NT2/D1 (cell line): Measurements from ENCODE around the gene AKR1B15.
"Not testable (repeated sequence)": the region's sequence is repeated elsewhere in the genome, so short reads cannot be mapped to it uniquely, and the experiment has no call there.

ENCODE experiments used
- DNase-seq: peaks from one replicate; pipeline ENCODE4 v3.0.0-alpha.2; 2011; ENCODE audit warnings: low read depth, low spot score
- H3K27me3 ChIP-seq: 2 replicates; pipeline ENCODE4 v1.6.0; 2011; ENCODE audit warnings: mild to moderate bottlenecking; ENCODE audit not compliant: insufficient read length, insufficient read depth
- H3K36me3 ChIP-seq: 2 replicates; pipeline ENCODE4 v1.6.1; 2011; ENCODE audit warnings: mild to moderate bottlenecking, low read length, mixed read lengths; ENCODE audit not compliant: insufficient read depth, insufficient read length
- H3K4me1 ChIP-seq: 2 replicates; pipeline ENCODE4 v1.5.1; 2011; ENCODE audit not compliant: insufficient read depth, insufficient read length
- H3K4me3 ChIP-seq: 2 replicates; pipeline ENCODE4 v1.5.1; 2011; ENCODE audit warnings: low read depth; ENCODE audit not compliant: insufficient read length
- H3K9ac ChIP-seq: 2 replicates; pipeline ENCODE4 v1.6.0; 2011; ENCODE audit warnings: low read depth; ENCODE audit not compliant: insufficient read length
- H3K9me3 ChIP-seq: 2 replicates; pipeline ENCODE4 v1.5.1; 2011; ENCODE audit warnings: mild to moderate bottlenecking, low read length; ENCODE audit not compliant: insufficient read depth
- SUZ12 ChIP-seq: IDR thresholded peaks from 2 replicates; pipeline ENCODE4 v1.6.1; 2011; ENCODE audit not compliant: insufficient read length, insufficient read depth; ENCODE audit errors: extremely low read depth
- YY1 ChIP-seq: IDR thresholded peaks from 2 replicates; pipeline ENCODE4 v1.6.1; 2011; ENCODE audit not compliant: insufficient read length, insufficient read depth
- ZNF274 ChIP-seq: IDR thresholded peaks from 2 replicates; pipeline ENCODE4 v1.6.1; 2011; ENCODE audit warnings: mild to moderate bottlenecking, low read depth, low read length

The AKR1B15 gene

DNA sequence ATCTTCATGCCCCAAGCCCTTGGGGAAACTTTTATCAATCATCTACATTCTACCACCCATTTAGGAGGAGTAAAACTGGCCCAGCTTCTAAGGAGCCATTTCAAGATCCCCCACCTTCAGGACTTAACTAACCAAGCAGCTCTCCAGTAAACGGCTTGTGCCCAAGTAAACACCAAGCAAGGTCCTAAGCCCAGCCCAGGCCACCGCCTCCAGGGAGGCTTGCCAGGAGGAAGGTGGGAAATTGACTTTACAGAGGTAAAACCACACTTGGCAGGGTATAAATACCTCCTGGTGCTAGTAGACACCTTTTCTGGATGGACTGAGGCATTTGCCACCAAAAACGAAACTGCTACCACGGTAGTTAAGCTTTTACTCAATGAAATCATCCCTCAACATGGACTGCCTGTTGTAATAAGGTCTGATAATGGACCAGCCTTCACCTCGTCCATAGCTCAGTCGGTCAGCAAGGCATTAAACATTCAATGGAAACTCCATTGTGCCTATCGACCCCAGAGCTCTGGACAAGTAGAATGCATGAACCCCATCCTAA, 5.6 kb downstream of the AKR1B15 start:
- no peak overlapping the region for H3K9ac ChIP-seq
- no peaks in the 10 kb centered on the region for H3K9me3 ChIP-seq
- no peak for DNase-seq
- H3K36me3 ChIP-seq, result no peaks in the 10 kb centered on the region
- no peak overlapping the region for H3K4me3 ChIP-seq
- no peaks in the 10 kb centered on the region for H3K4me1 ChIP-seq
- no peak for TF ChIP-seq ZNF274
- TF ChIP-seq SUZ12, result no peak
- no peak for TF ChIP-seq YY1
- H3K27me3 ChIP-seq, result no peaks in the 10 kb centered on the region

DNA sequence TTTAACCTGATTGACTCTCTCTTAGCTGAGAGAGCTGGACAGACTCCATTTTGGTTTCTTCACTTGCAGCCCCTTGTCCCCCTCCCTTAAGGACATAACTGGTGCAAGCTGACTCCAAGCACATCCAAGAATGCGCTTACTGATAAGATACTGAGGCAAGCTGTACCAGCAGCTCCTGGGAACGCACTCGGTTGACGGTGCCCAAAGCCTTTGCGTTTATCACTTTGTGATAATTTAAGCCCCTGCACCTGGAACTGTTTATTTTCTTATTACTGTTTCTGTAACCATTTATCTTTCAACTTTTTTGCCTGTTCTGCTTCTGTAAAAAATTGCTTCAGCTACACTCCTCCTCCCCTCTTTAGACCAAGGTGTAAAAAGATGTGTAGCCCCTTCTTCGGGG, 8.5 kb downstream of the AKR1B15 start:
- Histone ChIP-seq H3K4me3 (no peak overlapping the region), H3K27me3 (no peaks in the 10 kb centered on the region), H3K36me3 (no peaks in the 10 kb centered on the region), H3K9me3 (no peaks in the 10 kb centered on the region), H3K9ac (no peak overlapping the region), H3K4me1 (no peaks in the 10 kb centered on the region)
- no peak for DNase-seq
- TF ChIP-seq ZNF274, result no peak
- TF ChIP-seq YY1, result no peak
- TF ChIP-seq SUZ12, result no peak

DNA sequence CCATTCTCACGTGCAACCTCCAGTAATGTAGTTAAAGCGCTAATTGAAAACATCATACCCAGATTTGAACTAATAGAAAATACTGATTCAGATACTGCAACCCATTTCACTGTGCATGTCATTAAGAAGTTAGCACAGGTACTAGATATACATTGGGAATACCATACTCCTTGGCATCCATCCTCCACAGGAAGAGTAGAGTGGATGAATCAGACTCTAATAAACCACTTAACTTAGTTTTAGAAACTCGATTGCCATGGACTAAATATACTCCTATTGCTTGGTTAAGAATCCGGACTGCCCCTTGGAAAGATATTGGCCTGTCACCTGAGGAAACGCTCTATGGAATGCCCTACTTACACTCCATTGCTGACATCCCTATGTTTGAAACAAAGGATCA, 9.5 kb downstream of the AKR1B15 start:
- Histone ChIP-seq H3K4me3 (no peak overlapping the region), H3K9ac (no peak overlapping the region), H3K9me3 (no peaks in the 10 kb centered on the region), H3K27me3 (no peaks in the 10 kb centered on the region), H3K4me1 (no peaks in the 10 kb centered on the region), H3K36me3 (no peaks in the 10 kb centered on the region)
- no peak for TF ChIP-seq YY1
- no peak for TF ChIP-seq SUZ12
- TF ChIP-seq ZNF274, result no peak
- DNase-seq, result no peak

- H3K9ac ChIP-seq, H3K27me3 ChIP-seq, H3K4me3 ChIP-seq, H3K4me1 ChIP-seq, DNase-seq, H3K9me3 ChIP-seq, H3K36me3 ChIP-seq: not testable (repeated sequence)
These were observed 12.7 kb downstream of the AKR1B15 start for GRCh38 chr7:134561616-134562015.

GRCh38 chr7:134562136-134562535, 13.2 kb downstream of the AKR1B15 start:
- Histone ChIP-seq H3K9ac (no peak overlapping the region), H3K9me3 (no peaks in the 10 kb centered on the region), H3K36me3 (no peaks in the 10 kb centered on the region), H3K27me3 (no peaks in the 10 kb centered on the region), H3K4me1 (no peaks in the 10 kb centered on the region), H3K4me3 (no peak overlapping the region)
- DNase-seq, result no peak
- TF ChIP-seq SUZ12 (no peak), ZNF274 (no peak), YY1 (no peak)

DNA sequence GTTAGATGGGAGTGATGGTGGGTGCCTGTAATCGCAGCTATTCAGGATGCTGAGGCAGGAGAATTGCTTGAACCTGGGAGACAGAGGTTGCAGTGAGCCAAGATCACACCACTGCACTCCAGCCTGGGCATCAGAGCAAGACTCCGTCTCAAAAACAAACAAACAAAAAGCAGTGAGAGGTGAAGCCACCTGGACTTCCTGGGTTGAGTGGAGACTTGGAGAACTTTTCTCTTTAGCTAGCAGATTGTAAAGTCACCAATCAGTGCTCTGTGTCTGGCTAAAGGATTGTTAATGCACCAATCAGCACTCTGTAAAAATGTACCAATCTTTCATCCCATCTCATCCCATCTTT, 14.5 kb downstream of the AKR1B15 start:
- not testable (repeated sequence) for H3K4me3 ChIP-seq, H3K9ac ChIP-seq, H3K27me3 ChIP-seq, H3K4me1 ChIP-seq, H3K36me3 ChIP-seq, DNase-seq, H3K9me3 ChIP-seq

- no peak; the same call in 1 of the 2 replicates for TF ChIP-seq ZNF274
- TF ChIP-seq YY1, result no peak
- TF ChIP-seq SUZ12, result no peak
- H3K4me1 ChIP-seq, result no peaks in the 10 kb centered on the region
- H3K9me3 ChIP-seq, result peaks cover 11% of the 10 kb centered on the region; the same call in 1 of the 2 replicates
- H3K4me3 ChIP-seq, result no peak overlapping the region
- H3K36me3 ChIP-seq, result no peaks in the 10 kb centered on the region
- no peak for DNase-seq
- H3K9ac ChIP-seq, result no peak overlapping the region
- no peaks in the 10 kb centered on the region for H3K27me3 ChIP-seq
These were observed 16.8 kb downstream of the AKR1B15 start for GRCh38 chr7:134565643-134566136.

GRCh38 chr7:134567368-134567767, 18.5 kb downstream of the AKR1B15 start:
- Histone ChIP-seq H3K9me3 (peaks cover 15% of the 10 kb centered on the region; the same call in 1 of the 2 replicates), H3K4me3 (no peak overlapping the region), H3K36me3 (no peaks in the 10 kb centered on the region), H3K27me3 (no peaks in the 10 kb centered on the region), H3K9ac (no peak overlapping the region), H3K4me1 (no peaks in the 10 kb centered on the region)
- TF ChIP-seq YY1, result no peak
- no peak for TF ChIP-seq SUZ12
- TF ChIP-seq ZNF274, result no peak
- no peak for DNase-seq

DNA sequence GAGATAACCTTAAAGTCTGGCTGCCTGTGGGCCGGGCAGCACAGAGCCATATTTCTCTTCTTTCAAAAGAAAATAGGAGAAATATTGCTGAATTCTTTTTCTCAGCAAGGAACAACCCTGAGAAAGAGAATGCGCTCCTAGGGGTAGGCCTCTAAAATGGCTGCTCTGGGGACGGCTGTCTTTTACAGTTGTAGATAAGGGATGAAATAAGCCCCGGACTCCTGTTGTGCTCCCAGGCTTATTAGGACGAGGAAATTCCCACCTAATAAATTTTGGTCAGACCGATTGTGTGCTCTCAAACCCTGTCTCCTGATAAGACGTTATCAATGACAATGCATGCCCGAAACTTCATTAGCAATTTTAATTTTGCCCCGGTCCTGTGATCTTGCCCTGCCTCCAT, 21.1 kb downstream of the AKR1B15 start:
- H3K9ac ChIP-seq, H3K4me3 ChIP-seq, H3K4me1 ChIP-seq, H3K36me3 ChIP-seq, DNase-seq, H3K27me3 ChIP-seq: not testable (repeated sequence)
- peaks cover 15% of the 10 kb centered on the region; the same call in 1 of the 2 replicates for H3K9me3 ChIP-seq
